CD4-positive, alpha-beta T cell (primary cell): ENCODE measurements around the gene TDRD7. TPM values are rescaled to one million over a fixed set of nuclear protein-coding genes. Genes with fewer than 3 reads are reported as not detected.

ENCODE experiments used
- ATAC-seq: fragments of 200-7000 bp; cut with Tn5 transposase; one replicate; pipeline ENCODE4 v1.10.0; 2022; ENCODE audit warnings: mild to moderate bottlenecking; ENCODE audit not compliant: poor library complexity
- CTCF ChIA-PET: fragments of 350-600 bp; sonication (Branson Sonifier 250); formaldehyde crosslinking; loops from one replicate; lab custom pipeline; 2021; ENCODE audit warnings: antibody characterized with exemption, inconsistent platforms; lab: Charles Lee
- POLR2A ChIA-PET: fragments of 350-600 bp; sonication (Branson Sonifier 250); formaldehyde crosslinking; loops from one replicate; lab custom pipeline; 2021; ENCODE audit warnings: antibody characterized with exemption, inconsistent platforms; lab: Charles Lee
- DNase-seq, 14 experiments: peaks; one replicate each; pipeline ENCODE4 v3.0.0-alpha.2; 2013 to 2020; ENCODE audit warnings: mixed read lengths in 2 of 14
- H3K27ac ChIP-seq, 2 donors: one replicate each; pipeline versions ENCODE4 v1.5.1 to v1.7.0; 2013; ENCODE audit warnings: low read length in 2 of 2, low read depth in 1 of 2, mild to moderate bottlenecking in 1 of 2
- H3K27me3 ChIP-seq, 2 experiments: 1 replicate in 1 of 2; 2 replicates in 1 of 2; pipeline versions ENCODE4 v1.6.1 to v1.7.0; 2013; ENCODE audit warnings: low read length in 2 of 2, control low read depth in 1 of 2, mild to moderate bottlenecking in 1 of 2, moderate library complexity in 1 of 2; ENCODE audit not compliant: insufficient read depth in 2 of 2, control insufficient read depth in 1 of 2
- H3K36me3 ChIP-seq: one replicate; pipeline ENCODE4 v1.6.1; 2013; ENCODE audit warnings: low read length, control low read depth; ENCODE audit not compliant: insufficient read depth
- H3K4me1 ChIP-seq: one replicate; pipeline ENCODE4 v1.6.1; 2013; ENCODE audit warnings: low read length, control low read depth; ENCODE audit not compliant: insufficient read depth
- H3K4me3 ChIP-seq: one replicate; pipeline ENCODE4 v1.5.1; 2013; ENCODE audit warnings: mild to moderate bottlenecking, low read length, moderate library complexity
- H3K9me3 ChIP-seq, 2 experiments: 1 replicate in 1 of 2; 2 replicates in 1 of 2; pipeline versions ENCODE4 v1.6.1 to v1.7.0; 2013; ENCODE audit warnings: low read length in 2 of 2, mild to moderate bottlenecking in 2 of 2, control low read depth in 1 of 2, moderate library complexity in 1 of 2; ENCODE audit not compliant: control insufficient read depth in 1 of 2, insufficient read depth in 1 of 2
- H3K27ac Mint-ChIP-seq: one replicate; pipeline ENCODE4 v1.8.0; 2020; ENCODE audit warnings: mixed read lengths
- H3K27me3 Mint-ChIP-seq: one replicate; pipeline ENCODE4 v1.8.0; 2021; ENCODE audit warnings: mixed read lengths
- H3K36me3 Mint-ChIP-seq: one replicate; pipeline ENCODE4 v1.8.0; 2021; ENCODE audit warnings: low read depth, mixed read lengths
- H3K4me1 Mint-ChIP-seq: one replicate; pipeline ENCODE4 v1.8.0; 2021; ENCODE audit warnings: low read depth, mixed read lengths
- H3K4me3 Mint-ChIP-seq: one replicate; pipeline ENCODE4 v1.8.0; 2020; ENCODE audit warnings: mild to moderate bottlenecking, mixed read lengths
- H3K9me3 Mint-ChIP-seq: one replicate; pipeline ENCODE4 v1.8.0; 2020; ENCODE audit warnings: mixed read lengths
- CTCF ChIP-seq: fragments of 200-600 bp; IDR thresholded peaks from one replicate; pipeline ENCODE4 v1.8.0; 2022; ENCODE audit warnings: antibody characterized with exemption, mild to moderate bottlenecking
- intact Hi-C, 2 experiments: fragments of 100-400 bp; cut with DNase I in 1 of 2; cut with micrococcal nuclease in 1 of 2; formaldehyde crosslinking; loops; one replicate each; pipeline versions ENCODE4 v1.15.1 to v1.9.0; 2023 to 2025; cut with DNase I, micrococcal nuclease
- total RNA-seq, 174 experiments: library from RNA in 2 of 174; stranded (reverse) in 2 of 174; gene quantifications; one replicate each; pipeline ENCODE4 v1.2.3 and lab custom pipeline; 2021 to 2026

Gene TDRD7
- total RNA-seq, 2 experiments from 2014 or later, result 3.3 to 3.6 TPM

- no peak for TF ChIP-seq CTCF
- no peaks in the 10 kb centered on the region for H3K9me3 ChIP-seq
- H3K4me1 ChIP-seq, result no peaks in the 10 kb centered on the region
- Mint-ChIP-seq H3K27ac (no peak overlapping the region), H3K9me3 (no peaks in the 10 kb centered on the region), H3K4me3 (no peak overlapping the region), H3K36me3 (peaks cover 30% of the 10 kb centered on the region), H3K4me1 (no peaks in the 10 kb centered on the region), H3K27me3 (no peaks in the 10 kb centered on the region)
- no peak overlapping the region for H3K27ac ChIP-seq
- no peak for DNase-seq
- CTCF ChIA-PET, result no interaction called here
- no peak for ATAC-seq
- peaks cover 6% of the 10 kb centered on the region for H3K36me3 ChIP-seq
- intact Hi-C loops, result no loop called here
- H3K4me3 ChIP-seq, result no peak overlapping the region
- H3K27me3 ChIP-seq, result no peaks in the 10 kb centered on the region
- POLR2A ChIA-PET, result no interaction called here
These were observed 35.0 kb upstream of the TDRD7 start for GRCh38 chr9:97376902-97377301.

DNA sequence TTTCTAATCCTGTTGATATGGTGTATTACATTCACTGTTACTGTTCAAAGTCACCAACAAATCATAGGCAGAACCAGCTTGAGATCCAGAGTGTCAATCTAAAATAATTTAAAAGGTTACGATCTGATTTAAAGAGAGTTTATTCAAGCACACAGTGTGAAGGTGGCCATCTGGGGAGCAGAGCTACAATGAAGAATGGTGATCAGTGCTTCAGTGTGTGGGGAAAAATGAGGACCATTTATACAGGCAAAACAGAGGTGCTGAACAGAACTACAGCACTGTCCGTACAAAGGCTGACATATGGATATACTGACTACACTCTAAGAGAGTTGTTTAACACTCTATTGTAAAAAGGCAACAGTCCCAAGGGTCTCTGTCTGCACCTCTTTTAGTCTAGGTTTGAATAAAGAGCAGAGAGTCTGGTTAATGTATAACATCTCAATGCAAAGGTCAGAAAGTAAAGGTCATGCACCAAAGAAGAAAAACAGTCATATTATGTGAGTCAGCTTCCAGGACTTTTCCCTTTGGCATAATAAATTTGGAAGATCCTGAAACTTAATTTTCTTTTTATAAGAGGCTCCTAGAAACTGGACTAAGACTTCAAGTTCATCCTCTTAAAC, 29.7 kb upstream of the TDRD7 start:
- no peaks in the 10 kb centered on the region for H3K9me3 Mint-ChIP-seq
- no peaks in the 10 kb centered on the region for H3K4me1 Mint-ChIP-seq
- Histone ChIP-seq H3K9me3 (peaks cover 0 to 8% of the 10 kb centered on the region in 2 experiments), H3K27ac (no peak overlapping the region), H3K4me3 (no peak overlapping the region), H3K36me3 (no peaks in the 10 kb centered on the region), H3K27me3 (peaks cover 3% of the 10 kb centered on the region in 2 experiments), H3K4me1 (peaks cover 6% of the 10 kb centered on the region)
- DNase-seq (no peak), ATAC-seq (no peak)
- CTCF ChIA-PET, result interaction anchor here (0.7 kb wide), 1 partner anchor 524 kb away, joined by 3 read pairs; no protein-coding TSS in a partner anchor
- no peak overlapping the region for H3K4me3 Mint-ChIP-seq
- H3K27ac Mint-ChIP-seq, result no peak overlapping the region
- intact Hi-C loops, result no loop called here
- POLR2A ChIA-PET, result no interaction called here
- H3K27me3 Mint-ChIP-seq, result peaks cover 12% of the 10 kb centered on the region
- TF ChIP-seq CTCF, result no peak
- peaks cover 8% of the 10 kb centered on the region for H3K36me3 Mint-ChIP-seq

GRCh38 chr9:97384406-97385262, 27.3 kb upstream of the TDRD7 start:
- intact Hi-C loops, result no loop called here
- H3K4me1 ChIP-seq, result peaks cover 21% of the 10 kb centered on the region
- ChIA-PET POLR2A (no interaction called here), CTCF (no interaction called here)
- H3K4me3 ChIP-seq, result no peak overlapping the region
- H3K4me1 Mint-ChIP-seq, result no peaks in the 10 kb centered on the region
- peaks cover 3 to 5% of the 10 kb centered on the region in 2 experiments for H3K27me3 ChIP-seq
- H3K27ac ChIP-seq, result no peak overlapping the region
- no peaks in the 10 kb centered on the region for H3K9me3 Mint-ChIP-seq
- H3K27ac Mint-ChIP-seq, result no peak overlapping the region
- H3K27me3 Mint-ChIP-seq, result peaks cover 23% of the 10 kb centered on the region
- TF ChIP-seq CTCF, result no peak
- ATAC-seq (no peak), DNase-seq (no peak)
- H3K36me3 Mint-ChIP-seq, result no peaks in the 10 kb centered on the region
- H3K9me3 ChIP-seq, result peaks cover 0 to 8% of the 10 kb centered on the region in 2 experiments
- no peaks in the 10 kb centered on the region for H3K36me3 ChIP-seq
- no peak overlapping the region for H3K4me3 Mint-ChIP-seq
